Body of pancreas (tissue), 4 donors: Measurements from ENCODE around the gene RICTOR.

Source experiments
- CTCF ChIP-seq, 7 experiments: fragments of 450-650 bp in 4 of 7; fragments of 200-600 bp in 3 of 7; sonication (generic) in 3 of 7; IDR thresholded peaks; one replicate each; pipeline ENCODE4 v1.5.1; 2016 to 2019; ENCODE audit warnings: antibody characterized with exemption in 7 of 7
- POLR2A ChIP-seq, 3 donors: fragments of 450-650 bp; IDR thresholded peaks; one replicate each; pipeline ENCODE4 v1.6.1; 2016; ENCODE audit warnings: antibody characterized with exemption in 3 of 3, mild to moderate bottlenecking in 2 of 3

GRCh38 chr5:39013938-39014337, 60.3 kb downstream of the RICTOR start:
- TF ChIP-seq CTCF (IDR thresholded peaks at IDR 0.05) (no peak), POLR2A (IDR thresholded peaks at IDR 0.05) (no peak)
